Spleen (tissue), 7 donors: ENCODE data around the gene CIC.

Experiments
- POLR2AphosphoS5 ChIP-seq, 3 donors: sonication (generic); formaldehyde crosslinking; IDR thresholded peaks; one replicate each; pipeline ENCODE4 v1.5.1; 2017; ENCODE audit warnings: antibody characterized with exemption in 3 of 3
- TF ChIP-seq, protein P1 (sequence below), 11 experiments: fragments of 200-600 bp in 7 of 11; fragments of 450-650 bp in 4 of 11; sonication (generic) in 4 of 11; IDR thresholded peaks in 8 of 11; conservative IDR thresholded peaks in 3 of 11; 1 replicate in 7 of 11; 2 replicates in 4 of 11; pipeline versions ENCODE4 v1.4.0 to v1.8.0; 2016 to 2021; ENCODE audit warnings: antibody characterized with exemption in 11 of 11, inconsistent platforms in 4 of 11, mild to moderate bottlenecking in 1 of 11
- donor health status: DM: no; HTN: no; CAD: no; lungs with moderate emphysema.
- donor health status: DM: no; HTN: no; CAD: no.
- donor health status: DM: no; HTN: no; CAD: no.

DNA sequence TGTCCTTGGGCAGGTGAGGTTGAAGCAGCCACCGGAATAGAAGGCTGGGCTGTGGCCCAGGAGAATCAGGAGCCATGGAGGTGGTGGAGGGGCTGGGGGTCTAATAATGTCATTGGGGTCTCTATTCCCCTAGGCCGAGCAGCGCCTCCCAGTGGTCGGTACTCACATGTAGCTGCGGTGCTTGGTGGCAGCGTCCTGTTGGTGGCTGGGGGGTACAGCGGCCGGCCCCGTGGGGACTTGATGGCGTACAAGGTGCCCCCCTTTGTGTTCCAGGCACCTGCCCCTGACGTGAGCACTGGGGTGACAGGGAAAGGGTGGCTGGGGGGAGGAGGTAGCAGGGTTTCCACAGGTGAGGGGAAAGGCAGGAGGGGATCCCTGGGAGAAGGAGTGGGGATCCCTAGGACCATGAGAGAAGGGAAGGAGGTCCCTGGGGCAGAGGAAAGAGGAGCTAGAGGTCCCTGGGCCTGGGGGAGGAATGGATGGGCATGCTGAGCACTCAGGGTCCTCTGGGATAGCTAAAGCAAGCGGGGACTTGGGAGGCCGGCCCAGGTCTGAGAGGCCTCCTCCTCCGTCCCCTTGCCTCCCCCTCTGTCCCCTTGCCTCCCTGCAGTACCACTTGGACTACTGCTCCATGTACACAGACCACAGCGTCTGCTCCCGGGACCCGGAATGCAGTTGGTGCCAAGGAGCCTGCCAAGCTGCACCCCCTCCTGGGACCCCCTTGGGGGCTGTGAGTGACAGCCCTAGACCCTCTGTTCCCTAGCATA is 74.5 kb downstream of the CIC start:
- TF ChIP-seq, protein P1, sequence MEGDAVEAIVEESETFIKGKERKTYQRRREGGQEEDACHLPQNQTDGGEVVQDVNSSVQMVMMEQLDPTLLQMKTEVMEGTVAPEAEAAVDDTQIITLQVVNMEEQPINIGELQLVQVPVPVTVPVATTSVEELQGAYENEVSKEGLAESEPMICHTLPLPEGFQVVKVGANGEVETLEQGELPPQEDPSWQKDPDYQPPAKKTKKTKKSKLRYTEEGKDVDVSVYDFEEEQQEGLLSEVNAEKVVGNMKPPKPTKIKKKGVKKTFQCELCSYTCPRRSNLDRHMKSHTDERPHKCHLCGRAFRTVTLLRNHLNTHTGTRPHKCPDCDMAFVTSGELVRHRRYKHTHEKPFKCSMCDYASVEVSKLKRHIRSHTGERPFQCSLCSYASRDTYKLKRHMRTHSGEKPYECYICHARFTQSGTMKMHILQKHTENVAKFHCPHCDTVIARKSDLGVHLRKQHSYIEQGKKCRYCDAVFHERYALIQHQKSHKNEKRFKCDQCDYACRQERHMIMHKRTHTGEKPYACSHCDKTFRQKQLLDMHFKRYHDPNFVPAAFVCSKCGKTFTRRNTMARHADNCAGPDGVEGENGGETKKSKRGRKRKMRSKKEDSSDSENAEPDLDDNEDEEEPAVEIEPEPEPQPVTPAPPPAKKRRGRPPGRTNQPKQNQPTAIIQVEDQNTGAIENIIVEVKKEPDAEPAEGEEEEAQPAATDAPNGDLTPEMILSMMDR (IDR thresholded peaks at IDR 0.05 in 8 of 11, conservative IDR thresholded peaks at IDR 0.05 in 3 of 11) = no peak
- TF ChIP-seq POLR2AphosphoS5 (IDR thresholded peaks at IDR 0.05) = no peak
